ENCODE measurements around the gene MINK1. TPM values are rescaled to one million over a fixed set of nuclear protein-coding genes. Genes with fewer than 3 reads are reported as not detected.
A peak's percentile ranks its signal among the peaks of the same experiment; 100 is the strongest.

MINK1 gene
- total and polyA plus RNA-seq, 2 of the 13 experiments (the other 11 are each of a cell fraction or from before 2014, with no cell fraction given), result 17.2 to 63.9 TPM

- H3K4me3 ChIP-seq (replicated peaks in 1 of 3; ENCODE audit: insufficient read depth in 1 of 3, low read depth in 2 of 3, low read length in 3 of 3), result peak overlapping the region; percentile 90 to 100 (median 100); a peak in 4 of 6 replicates
- peaks cover 44% of the 10 kb centered on the region for H3K4me1 ChIP-seq (ENCODE audit: insufficient read depth, low read length)
- H4K20me1 ChIP-seq (ENCODE audit: insufficient read depth, low read length), result peaks cover 33% of the 10 kb centered on the region
- CTCF ChIA-PET (ENCODE audit: low intra/inter-chr PET ratio, low total read pairs), result no interaction called here
- 52% methylated on average over 4 of the region's 4 CpGs for WGBS (ENCODE audit: low lambda C conversion rate)
- H3K27ac ChIP-seq (ENCODE audit: extremely low read length, insufficient read depth, low read length), result peak overlapping the region; percentile 54
- peak; percentile 39 for FAIRE-seq
- peaks cover 57% of the 10 kb centered on the region for H3K79me2 ChIP-seq (ENCODE audit: insufficient read depth, low read length)
- in situ Hi-C loops (cut with HindIII; ENCODE audit: extremely low pct_ligation_motif_present, low pct_unique_long_range_greater_than_20kb) (no loop called here), intact Hi-C loops (cut with micrococcal nuclease; ENCODE audit: unreplicated experiment) (no loop called here)
- H3K4me2 ChIP-seq (ENCODE audit: low read depth, low read length), result peak overlapping the region; percentile 96
- H3K27me3 ChIP-seq (ENCODE audit: control insufficient read depth in 1 of 2, insufficient read depth in 2 of 2, low read length in 2 of 2), result no peaks in the 10 kb centered on the region; a peak in 1 of 5 replicates
- H2AFZ ChIP-seq (ENCODE audit: low read length), result no peak overlapping the region
- ATAC-seq, result no peak
- no peak for DNase-seq (ENCODE audit: low spot score)
- no TSS peak for BruUV-seq (replicated peaks)
- POLR2A ChIA-PET, result interaction anchor here (1.2 to 10.0 kb wide), 3 partner anchors 21 to 224 kb away, joined by 3 to 273 read pairs (median 6); partner anchors contain the start of gene SPAG7
- no peaks in the 10 kb centered on the region for H3K9me3 ChIP-seq (ENCODE audit: low read length)
- peak overlapping the region; percentile 74 for H3K9ac ChIP-seq (ENCODE audit: insufficient read depth, low read depth, low read length)
- H3K36me3 ChIP-seq (replicated peaks in 1 of 2; ENCODE audit: control insufficient read depth in 1 of 2, insufficient read depth in 2 of 2, low read length in 2 of 2), result peaks cover 18 to 37% of the 10 kb centered on the region in 2 experiments
- no peak for TF ChIP-seq ZNF18 (CRISPR knock-in tag; IDR thresholded peaks at IDR 0.05; ENCODE audit: insufficient replicate concordance)
- TF ChIP-seq, protein P1, sequence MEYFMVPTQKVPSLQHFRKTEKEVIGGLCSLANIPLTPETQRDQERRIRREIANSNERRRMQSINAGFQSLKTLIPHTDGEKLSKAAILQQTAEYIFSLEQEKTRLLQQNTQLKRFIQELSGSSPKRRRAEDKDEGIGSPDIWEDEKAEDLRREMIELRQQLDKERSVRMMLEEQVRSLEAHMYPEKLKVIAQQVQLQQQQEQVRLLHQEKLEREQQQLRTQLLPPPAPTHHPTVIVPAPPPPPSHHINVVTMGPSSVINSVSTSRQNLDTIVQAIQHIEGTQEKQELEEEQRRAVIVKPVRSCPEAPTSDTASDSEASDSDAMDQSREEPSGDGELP (IDR thresholded peaks at IDR 0.05; ENCODE audit: borderline replicate concordance, low read depth), result peak; percentile 43; the same call in 1 of the 2 replicates
- TF ChIP-seq GZF1 (CRISPR knock-in tag; IDR thresholded peaks at IDR 0.05), result no peak
- no peak for TF ChIP-seq BCL6 (CRISPR knock-in tag; IDR thresholded peaks at IDR 0.05)
- no peak for TF ChIP-seq ZNF44 (CRISPR knock-in tag; IDR thresholded peaks at IDR 0.05)
- no peak for TF ChIP-seq EZH2 (conservative IDR thresholded peaks at IDR 0.05; ENCODE audit: low read depth, low read length)
- TF ChIP-seq ZNF674 (CRISPR knock-in tag; IDR thresholded peaks at IDR 0.05; ENCODE audit: low read depth), result no peak
- TF ChIP-seq PATZ1 (CRISPR knock-in tag; IDR thresholded peaks at IDR 0.05), result peak; percentile 70
- no peak for TF ChIP-seq ZNF724P (CRISPR knock-in tag; IDR thresholded peaks at IDR 0.05; ENCODE audit: borderline replicate concordance)
- no peak for TF ChIP-seq TFE3 (CRISPR knock-in tag; IDR thresholded peaks at IDR 0.05)
- no peak for TF ChIP-seq MNT (IDR thresholded peaks at IDR 0.05)
- TF ChIP-seq SNAPC2 (CRISPR knock-in tag; IDR thresholded peaks at IDR 0.05), result no peak
- TF ChIP-seq NFIC (IDR thresholded peaks at IDR 0.05; ENCODE audit: low read length), result no peak
- no peak for TF ChIP-seq SIN3B (IDR thresholded peaks at IDR 0.05; ENCODE audit: low read length)
- TF ChIP-seq ADNP (CRISPR knock-in tag; IDR thresholded peaks at IDR 0.05), result no peak
- TF ChIP-seq ZNF709 (CRISPR knock-in tag; IDR thresholded peaks at IDR 0.05), result no peak
- no peak for TF ChIP-seq ATF7-NPFF (CRISPR knock-in tag; IDR thresholded peaks at IDR 0.05; ENCODE audit: low read depth)
- no peak for TF ChIP-seq HHEX (CRISPR knock-in tag; IDR thresholded peaks at IDR 0.05)
These were observed 112.8 kb downstream of the MINK1 start for GRCh38 chr17:4945944-4946280.
